Erythroblast (primary cell): ENCODE results near the gene EDC3.

Experiments used
- GATA1 ChIP-seq: IDR thresholded peaks from 2 replicates; pipeline ENCODE4 v1.6.1; 2011; ENCODE audit warnings: low read depth, mild to moderate bottlenecking, control low read depth, low read length, moderate library complexity
- POLR2A ChIP-seq: IDR thresholded peaks from 2 replicates; pipeline ENCODE4 v1.6.1; 2011; ENCODE audit warnings: mild to moderate bottlenecking, low read length

DNA sequence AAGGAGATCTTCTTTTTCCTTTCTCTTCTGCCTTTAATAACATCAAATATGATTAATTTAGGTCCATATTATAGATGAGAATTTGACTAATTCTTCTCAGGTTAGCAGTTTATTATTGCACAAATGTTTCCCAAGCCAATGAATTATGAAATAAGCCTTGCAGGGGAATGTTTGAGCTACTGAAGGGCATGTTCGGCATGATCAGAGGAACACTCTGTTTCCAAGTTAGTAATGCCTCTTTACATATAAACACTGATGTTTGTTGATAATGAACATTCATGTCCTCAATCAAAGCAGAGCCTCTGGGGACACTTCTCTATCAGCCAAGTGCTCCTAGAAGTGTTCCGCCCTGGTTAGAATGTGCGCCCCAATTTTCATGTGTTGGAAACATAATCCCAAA is 39.5 kb upstream of the EDC3 start:
- no peak for TF ChIP-seq POLR2A
- TF ChIP-seq GATA1, result no peak
